Hypothalamus (tissue), 51 donors: ENCODE measurements around the gene RAB11FIP3.
A peak's percentile ranks its signal among the peaks of the same experiment; 100 is the strongest.

Experiments
- DNase-seq, 51 donors: peaks; one replicate each; lab custom pipeline; 2025; lab: John Stamatoyannopoulos, UW

The RAB11FIP3 gene

DNA sequence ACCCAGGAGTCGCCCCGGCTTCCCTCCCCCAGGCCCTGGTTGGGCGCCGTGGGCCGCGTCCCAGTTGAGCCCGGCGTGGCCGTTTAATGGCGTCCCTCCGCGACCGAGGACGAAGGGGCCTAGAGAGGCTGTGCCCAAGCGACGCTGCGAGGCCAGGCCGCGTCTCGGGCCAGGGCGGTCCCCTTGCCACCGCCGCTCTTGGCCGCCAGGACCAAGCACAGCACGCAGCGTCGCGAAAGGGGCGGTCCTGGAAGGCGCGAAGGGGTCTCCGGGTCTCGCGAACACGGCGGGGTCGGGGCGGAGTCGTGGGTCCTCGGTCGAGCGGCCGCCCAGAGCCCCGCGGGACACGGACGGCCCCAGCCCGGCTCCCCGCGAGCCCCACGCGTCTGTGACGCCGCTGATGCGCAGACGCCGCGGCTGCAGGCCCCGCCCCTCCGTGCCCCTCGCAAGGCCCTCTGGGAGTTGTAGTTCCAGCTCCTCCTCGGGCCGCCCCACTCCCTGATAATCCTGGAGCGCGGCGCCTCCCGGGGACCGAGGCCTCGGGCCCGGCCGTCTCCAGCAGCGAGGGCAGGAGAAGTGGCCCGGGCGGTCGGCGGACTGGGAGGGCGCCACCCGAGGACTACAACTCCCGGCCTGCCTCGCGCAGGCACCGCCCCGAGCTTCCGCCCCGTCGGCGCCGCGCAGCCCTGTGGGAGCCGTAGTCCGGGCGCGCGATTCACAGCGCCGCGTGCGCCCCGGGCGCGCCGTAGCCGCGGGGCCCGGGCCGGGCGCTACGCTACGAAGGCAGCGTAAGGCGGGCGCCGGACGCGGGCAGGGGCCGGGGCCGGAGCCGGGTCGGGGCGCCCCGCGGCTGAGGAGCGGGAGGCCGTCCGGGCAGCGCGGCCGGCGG lies 101.8 kb downstream of the RAB11FIP3 start, which contains the start of gene CAPN15:
Gene CAPN15, plus strand, starts transcription at position 698 of the 889 bp plus-strand sequence. CDS start 19,127 bp downstream, outside the sequence.
- peak; percentile 40 to 96 (median 87) for DNase-seq

DNA sequence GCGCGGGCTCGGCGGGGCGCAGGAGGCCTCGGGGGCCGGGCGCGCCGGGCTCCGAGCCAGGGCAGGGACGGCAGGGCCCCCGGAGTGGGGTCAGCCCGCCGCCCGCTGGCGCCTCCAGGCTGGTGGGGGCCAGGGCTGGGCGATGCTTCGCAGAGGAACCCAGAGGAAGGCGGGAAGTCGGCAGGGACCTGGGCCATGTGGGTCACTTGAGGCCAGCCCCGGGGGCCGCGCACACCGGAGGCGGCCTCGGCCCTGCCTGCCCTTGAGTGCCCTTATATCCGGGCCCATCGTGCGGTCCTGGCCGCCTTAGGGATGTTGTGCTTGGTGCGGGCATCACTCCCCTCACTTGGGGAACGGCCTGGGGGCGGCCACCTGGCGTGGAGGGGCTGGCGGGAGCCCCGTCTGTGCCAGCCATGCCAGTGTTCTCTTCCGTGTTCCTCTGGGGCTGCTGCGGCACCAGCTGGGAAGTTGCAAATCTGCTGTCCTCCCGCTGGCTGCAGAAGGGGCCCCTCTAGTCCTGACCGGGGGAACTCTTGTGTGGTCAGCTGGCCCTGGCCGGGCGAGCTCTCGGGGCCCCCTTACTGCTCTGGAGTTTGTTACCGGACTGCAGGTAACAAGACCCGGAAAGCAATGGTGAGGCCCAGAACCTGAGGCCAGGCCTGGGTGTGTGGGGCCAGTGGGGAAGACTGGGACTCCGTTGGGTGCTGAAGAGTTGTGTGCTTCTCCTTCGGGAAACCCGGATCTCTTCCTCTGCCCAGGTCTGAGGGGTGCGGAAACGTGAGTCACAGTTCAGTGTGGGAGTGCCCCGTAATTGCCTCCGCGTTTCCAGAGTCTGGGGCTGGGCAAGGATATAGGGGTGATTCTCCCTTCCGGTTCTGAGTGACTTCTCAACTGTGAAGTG lies 102.9 kb downstream of the RAB11FIP3 start:
- peak in 5 of 51 donors; percentile 5 to 38 (median 34) for DNase-seq

DNA sequence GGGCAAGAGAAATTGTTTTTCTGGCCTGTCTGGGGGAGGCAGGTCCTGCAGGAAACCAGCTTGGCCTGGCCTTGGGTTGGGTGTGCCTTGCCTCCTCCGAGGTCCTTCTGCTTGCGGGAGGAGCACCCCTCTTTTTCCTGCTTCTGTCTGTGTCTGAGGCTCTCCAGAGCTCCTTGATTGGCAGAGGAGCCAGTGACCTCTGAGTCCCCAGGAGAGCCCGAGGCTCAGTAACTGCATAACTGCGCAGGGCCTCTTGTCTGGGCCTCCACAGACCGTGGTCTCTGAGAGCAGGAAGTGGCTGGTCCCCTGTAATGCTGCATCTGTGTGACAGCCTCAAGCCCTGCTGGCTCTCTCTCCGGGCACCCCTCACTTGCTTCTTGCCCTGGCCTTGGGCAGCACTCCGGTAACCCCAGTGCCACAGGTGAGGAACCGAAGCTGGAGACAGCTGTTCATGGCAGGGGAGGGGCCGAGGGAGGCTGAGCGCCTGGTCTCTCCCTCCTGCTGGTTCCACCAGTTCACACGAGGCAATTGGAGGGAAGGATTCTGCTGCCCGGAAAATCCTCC lies 103.6 kb downstream of the RAB11FIP3 start:
- no peak for DNase-seq

DNA sequence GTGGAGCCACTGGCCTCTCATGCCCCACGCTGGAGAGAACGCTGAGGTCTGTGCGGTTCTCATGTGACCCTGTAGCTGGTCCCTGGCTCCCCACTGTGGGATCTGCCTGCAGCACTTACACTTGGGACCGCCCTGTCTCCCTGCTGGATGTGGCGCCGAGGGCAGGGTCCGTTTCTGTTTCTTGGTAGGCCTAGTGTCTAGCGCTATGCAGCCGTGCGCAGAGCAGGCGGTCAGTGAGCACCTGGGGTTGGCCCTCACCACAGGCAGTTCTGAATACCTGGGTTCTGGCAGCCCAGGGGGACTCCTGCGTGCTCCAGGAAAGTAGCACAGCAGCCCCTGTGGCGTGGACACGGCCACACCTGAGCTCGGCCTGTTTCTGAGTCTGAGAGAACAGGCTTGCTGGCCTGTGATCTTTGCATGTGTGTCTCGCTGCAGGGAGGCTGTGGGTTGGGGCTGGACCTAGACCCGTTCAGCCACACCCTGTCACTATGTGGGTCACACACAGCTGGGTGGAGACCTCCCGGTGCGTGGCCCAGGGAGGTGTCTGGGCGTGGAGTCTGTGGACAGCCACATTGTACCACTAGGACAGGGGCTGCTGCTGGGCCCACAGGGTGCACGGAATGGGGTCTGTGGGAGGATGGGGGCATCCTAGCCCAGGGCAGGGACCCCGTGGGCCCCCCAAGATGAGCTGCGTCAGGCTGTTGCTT lies 104.8 kb downstream of the RAB11FIP3 start:
- no peak for DNase-seq

DNA sequence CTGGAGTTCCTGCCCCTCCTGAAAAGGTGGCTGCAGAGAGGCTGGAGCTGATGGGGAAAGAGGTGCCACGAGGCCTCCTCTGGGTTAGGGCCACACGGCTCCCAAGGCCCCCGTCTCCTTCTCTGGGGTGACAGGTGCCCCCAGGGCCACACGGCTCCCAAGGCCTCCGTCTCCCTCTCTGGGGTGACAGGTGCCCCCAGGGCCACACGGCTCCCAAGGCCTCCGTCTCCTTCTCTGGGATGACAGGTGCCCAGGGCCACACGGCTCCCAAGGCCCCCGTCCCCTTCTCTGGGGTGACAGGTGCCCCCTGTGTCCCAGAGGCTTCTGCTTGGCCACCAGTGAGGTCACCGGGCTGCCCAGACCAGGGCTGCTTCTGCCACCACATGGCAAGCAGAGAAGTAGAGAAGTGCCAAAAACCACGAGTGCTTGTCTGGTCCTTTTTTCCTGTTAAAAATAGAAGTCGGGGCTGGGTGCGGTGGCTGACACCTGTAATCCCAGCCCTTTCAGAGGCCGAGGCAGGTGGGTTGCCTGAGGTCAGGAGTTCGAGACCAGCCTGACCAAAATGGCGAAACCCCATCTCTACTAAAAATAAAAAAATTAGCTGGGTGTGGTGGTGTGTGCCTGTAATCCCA lies 106.2 kb downstream of the RAB11FIP3 start:
- no peak for DNase-seq

DNA sequence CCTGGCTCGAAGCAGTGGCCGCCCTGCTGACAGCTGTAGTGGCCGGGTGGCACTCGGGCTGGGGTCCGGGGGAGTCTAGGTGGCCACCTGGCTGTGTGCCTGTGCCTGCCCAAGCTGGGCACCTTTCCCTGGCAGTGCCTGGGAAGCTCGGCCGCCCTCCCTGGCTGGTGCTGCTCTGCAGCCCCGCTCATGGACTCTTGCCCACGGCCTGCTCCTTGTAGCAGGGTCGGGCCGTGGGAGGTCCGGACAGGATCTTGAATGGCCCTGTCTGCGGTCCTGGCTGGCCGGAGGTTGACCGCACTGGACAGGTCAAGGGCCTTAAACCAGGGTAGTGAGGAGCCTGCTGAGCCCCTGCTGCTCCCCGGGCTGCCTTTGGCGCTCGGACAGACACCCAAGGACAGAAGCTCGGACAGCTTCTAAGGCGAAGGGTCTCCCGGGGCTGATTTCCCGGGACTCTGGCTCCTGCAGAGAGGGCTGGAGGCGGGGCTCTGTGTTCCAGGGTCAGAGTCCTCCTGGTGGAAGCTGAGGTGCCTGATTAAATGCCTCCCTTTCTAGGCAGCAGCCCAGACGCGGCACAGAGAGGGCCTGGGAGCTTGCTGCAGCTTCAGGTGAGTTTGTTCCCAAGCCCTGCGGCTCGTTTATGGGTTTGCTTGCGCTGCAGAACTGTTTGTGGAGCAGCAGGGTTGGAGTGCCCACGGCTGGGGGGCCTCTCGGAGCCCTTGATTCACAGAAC lies 108.1 kb downstream of the RAB11FIP3 start:
- peak in 3 of 51 donors; percentile 17 to 38 (median 35) for DNase-seq

DNA sequence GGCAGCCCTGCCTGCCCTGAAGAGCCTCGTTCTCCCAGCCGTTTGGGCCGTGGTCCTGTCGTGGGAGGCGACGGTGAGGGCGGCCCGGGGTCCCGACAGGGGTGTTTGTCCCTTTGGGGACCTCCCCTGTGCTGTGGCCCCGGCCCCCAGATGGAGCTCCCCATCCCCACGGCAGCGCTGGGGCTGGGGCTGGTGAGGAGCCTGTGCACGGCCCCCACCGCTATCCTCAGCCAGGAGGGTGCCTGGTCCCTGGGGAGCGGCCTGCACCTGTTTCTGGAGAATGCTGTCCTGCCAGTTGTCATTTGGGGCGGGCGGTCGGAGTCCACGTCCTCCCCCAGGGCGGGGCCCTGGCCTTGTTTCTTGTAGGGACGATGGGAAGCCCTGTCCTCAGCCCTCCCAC lies 108.7 kb downstream of the RAB11FIP3 start:
- no peak for DNase-seq

DNA sequence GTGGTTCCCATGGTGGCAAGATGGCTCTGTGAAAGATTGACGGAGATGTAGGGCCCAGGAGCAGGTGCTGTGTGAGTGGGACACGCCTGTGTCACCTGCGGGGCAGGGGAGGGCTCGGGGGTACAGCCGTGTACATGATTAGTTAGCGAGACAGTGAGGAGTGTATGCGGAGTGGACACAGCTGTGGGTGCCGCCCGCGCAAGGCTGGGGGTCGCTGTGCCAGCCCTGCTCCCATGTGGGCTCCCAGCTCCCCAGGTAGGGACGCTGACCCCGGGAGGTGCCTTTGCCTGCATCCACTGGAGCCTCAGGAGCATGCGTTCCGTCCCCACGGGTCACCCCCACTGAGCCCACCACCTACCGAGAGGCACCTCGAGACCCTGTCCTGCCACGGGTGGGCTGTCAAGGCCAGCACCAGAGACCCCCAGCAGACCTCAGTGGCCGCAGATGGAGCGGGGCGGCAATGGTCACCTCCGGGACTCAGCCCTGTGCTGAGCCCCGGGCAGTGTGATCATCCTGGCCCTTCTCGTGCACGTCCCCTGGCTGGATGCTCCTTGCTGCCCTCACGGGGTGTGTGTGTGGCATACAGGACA lies 109.5 kb downstream of the RAB11FIP3 start:
- DNase-seq, result no peak

DNA sequence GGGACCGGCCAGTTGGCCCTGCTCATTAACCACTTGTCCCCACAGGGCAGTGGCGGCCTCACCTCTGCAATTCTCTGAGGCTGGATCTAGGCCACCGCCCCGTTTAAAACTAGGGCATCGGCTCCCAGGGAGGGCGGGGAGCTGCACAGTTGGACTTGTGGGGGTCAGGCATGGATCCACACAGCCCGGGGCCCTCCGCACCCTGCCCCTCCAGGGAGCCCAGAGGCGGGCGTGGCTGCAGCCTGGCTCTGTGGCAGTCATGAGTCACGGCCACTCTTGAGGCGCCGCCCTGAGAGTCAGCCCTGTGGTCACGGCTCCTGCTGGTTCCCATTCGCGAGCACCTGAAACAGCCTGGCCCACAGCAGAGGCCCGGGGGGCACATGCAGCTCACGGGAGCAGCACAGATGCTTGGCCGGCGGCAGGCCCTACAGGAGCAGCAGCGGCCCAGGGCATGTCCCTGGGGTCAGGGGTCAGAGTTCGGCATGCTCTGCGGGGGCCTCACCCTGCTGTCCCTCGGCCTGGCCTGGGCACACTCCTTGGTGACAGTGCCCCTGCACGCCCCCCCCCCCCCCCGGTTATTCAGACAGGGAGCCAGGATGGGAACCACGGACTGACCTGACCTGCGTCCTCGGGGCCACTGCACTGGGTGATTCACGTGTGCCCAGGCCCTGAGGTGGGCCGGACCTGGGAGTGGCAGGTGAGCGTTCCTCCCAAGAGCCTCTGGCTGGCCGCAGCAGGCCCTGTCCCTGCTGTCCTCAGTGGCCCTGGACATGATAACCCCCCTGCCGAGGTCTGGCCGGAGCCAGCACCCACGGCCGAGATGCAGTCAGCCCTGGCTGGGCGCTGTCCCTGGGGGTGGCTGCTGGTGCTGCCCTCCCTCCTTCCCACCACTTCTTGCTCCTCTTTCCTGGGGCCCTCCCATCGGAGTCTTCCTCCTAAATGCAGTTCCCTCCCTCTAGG lies 110.3 kb downstream of the RAB11FIP3 start:
- no peak for DNase-seq

DNA sequence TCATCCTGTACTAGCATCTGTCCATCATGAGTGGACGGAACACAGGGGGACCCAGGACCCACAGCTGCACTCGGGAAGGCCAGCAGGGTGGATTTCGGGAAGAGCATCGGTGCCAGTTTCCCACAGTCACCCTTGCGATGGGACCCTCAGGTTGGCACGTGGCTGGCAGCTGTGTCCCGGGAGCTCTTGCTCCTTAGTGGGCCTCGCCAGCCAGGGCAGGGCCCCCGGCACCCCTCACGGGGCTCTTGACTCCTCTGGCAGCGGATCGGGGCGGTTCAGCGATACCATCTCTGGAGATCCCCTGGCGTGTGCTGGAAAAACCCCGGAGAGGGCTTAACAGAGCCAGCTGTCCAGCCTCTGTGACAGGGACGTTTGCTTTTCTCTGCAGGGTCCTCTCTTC lies 111.3 kb downstream of the RAB11FIP3 start:
- no peak for DNase-seq

DNA sequence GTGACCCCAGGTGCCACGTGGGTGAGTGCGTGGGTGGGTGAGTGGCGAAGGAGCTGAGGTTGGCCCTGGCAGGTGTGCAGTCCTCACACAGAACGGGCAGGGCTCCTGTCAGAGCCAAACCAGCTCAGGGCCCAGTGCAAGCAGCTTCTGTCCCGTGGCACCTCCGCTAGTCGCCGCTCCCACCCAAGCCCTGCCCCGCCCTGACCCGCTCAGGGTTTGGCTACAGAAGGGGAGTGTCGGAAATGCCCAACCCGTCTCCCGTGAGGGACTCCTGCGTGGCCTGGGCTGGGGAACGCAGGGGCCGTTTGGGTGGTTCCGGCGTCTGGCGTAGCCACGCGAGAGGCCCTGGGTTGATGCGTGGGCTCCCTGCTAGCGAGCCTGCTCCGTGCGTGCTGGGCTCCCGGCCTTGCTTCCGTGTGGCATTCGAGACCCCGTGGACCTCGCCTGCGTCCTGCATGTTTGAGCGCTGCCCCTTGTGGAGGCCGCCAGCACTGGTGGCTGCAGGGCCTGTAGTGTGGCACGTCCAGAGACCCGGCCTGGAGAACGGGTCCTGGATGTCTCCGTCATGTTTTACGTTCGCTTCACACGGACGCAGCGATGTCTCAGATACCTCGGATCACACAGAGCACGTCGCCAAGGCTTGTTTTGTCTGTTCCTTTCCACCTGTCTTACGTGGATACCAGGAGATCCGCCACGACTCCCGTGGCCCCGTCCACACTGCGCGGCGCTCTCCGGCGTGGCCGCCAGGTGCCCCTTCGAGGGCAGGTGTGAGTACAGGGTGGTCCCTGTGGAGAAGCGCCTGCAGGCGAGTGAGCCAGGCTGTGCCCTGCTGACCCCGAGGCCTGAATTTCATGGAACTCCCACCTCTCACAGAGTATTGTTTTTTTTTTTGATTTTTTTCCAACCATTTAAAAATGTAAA lies 112.2 kb downstream of the RAB11FIP3 start:
- DNase-seq, result no peak

DNA sequence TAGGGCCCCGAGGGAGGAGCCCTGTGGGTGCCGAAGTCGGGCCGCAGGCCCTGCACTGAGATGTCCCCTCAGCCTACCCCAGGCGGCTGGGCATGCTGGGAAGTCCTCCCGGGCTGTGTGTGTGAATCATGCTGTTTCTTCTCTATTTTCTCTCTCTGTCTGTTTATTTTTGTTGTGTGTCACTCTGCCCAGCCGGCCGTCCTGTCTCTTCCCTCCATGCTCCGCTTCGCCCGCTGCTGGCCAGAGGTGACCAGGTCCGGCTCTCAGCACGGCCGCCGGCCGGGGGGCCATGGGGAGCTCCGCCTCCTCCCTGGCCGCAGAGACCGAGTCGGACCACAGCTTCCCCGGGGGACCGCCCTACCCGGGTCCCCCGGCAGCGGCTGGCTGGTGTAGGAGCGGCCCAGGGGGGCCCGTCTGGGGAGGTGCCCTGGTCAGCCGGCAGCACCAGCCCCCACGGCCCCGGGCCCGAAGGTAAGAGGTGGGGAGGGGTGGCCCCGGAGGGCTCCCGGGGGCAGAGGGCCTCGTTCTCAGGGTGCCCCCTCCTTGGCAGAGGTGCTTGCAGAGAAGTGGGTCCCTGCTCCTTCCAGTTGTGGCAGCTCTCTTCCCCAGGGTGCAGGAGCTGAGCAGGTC lies 114.6 kb downstream of the RAB11FIP3 start:
- no peak for DNase-seq

DNA sequence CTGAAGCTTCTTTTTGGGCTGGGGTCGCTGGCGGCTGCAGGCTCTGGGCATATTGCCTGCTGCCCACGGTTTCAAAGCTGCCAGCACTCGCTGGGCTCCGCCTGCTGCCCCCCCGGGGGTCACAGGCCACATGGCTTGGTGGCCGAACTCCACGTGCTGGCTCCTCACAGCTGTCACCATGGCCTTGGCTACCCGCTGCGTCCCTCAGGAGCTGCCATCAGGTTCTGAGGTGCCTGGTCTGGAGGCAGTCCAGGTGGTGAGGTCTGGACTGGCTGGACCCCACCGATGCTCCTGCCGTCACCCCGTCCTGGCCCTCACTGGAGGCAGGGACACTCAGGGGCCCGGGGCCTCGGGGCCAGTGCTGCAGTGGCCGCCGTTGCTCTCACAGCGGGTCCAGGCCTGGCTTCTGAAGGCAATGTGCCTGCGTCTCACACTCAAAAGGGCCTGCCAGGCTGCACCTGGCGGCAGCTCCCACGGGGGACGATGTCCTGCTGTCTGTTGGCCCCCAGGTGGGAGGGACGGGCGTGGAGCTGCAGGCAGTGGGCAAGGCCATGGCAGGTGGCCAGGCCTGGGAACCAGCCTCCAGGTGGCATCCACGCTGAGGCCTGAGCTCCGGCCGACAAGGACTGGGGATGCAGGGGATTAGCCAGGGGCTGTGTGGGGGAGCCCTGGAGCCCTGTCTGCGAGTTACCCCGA lies 115.3 kb downstream of the RAB11FIP3 start:
- DNase-seq, result no peak

DNA sequence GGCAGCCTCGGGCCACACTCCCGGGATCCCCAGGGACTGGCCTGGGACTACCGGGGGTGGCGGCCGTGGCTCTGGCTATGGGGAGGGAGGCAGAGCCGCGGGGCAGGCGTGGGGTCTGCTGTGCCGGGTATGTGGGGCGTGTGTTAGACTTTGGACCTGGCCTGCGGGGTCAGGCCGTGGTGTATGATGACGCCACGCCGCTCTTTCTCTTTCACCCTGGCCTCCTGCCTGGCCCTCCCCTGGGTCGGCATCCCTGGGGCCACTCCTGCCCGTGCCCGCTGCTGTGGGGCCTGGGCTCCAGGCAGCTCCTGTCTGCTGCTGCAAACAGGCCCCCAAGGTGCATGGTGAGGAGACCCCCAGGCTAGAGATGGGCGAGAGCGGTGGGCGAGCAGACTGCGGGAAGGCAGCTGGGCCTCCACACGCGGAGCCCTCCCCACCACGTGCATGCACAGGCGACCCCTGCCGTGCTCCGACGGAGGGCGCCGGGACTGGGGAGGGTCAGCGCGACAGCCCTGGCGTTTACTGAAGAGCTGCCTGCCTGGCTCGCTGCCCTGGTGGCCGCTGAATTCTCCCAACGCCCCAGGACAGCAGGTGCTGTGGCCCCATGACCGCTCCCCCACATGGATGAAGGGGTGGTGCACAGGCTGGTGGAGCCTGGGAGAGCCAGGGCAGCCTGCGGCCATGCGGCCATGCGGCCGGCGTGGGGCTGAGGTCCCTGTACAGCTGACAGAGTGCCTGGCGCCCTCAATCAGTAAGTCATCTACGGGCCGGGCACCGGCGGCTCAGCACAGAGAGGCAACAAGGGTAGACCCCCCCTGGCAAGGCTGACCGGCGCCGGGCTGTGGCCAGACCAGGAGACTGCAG lies 118.1 kb downstream of the RAB11FIP3 start:
- no peak for DNase-seq
